B cell (primary cell): ENCODE data around the gene ECHDC1. TPM values are rescaled to one million over a fixed set of nuclear protein-coding genes. Genes with fewer than 3 reads are reported as not detected.

ENCODE experiments used
- ATAC-seq: fragments of 200-7000 bp; cut with Tn5 transposase; one replicate; pipeline ENCODE4 v1.10.0; 2021; ENCODE audit warnings: low read depth, mild to moderate bottlenecking, moderate number of reproducible peaks, moderate library complexity
- CTCF ChIA-PET: fragments of 350-600 bp; sonication (Branson Sonifier 250); formaldehyde crosslinking; loops from one replicate; lab custom pipeline; 2021; ENCODE audit warnings: antibody characterized with exemption, inconsistent platforms; lab: Charles Lee
- POLR2A ChIA-PET: fragments of 350-600 bp; sonication (Branson Sonifier 250); formaldehyde crosslinking; loops from one replicate; lab custom pipeline; 2021; ENCODE audit warnings: antibody characterized with exemption; lab: Charles Lee
- DNase-seq: peaks from one replicate; pipeline ENCODE4 v3.0.0; 2013
- H2AFZ ChIP-seq: 2 replicates; pipeline ENCODE4 v1.6.1; 2012; ENCODE audit warnings: mild to moderate bottlenecking, low read depth, low read length; ENCODE audit not compliant: insufficient read depth, poor library complexity, severe bottlenecking
- H3K27ac ChIP-seq, 2 donors: 1 replicate in 1 of 2; 2 replicates in 1 of 2; pipeline ENCODE4 v1.5.1; 2012 to 2013; ENCODE audit warnings: low read length in 2 of 2, mild to moderate bottlenecking in 2 of 2, moderate library complexity in 1 of 2
- H3K27me3 ChIP-seq, 4 experiments: fragments of 200-600 bp in 1 of 4; sonication (generic) in 1 of 4; replicated peaks in 1 of 4; 1 replicate in 2 of 4; 2 replicates in 2 of 4; pipeline versions ENCODE4 v1.6.1 to v1.7.0; 2013 to 2016; ENCODE audit warnings: low read length in 3 of 4, mild to moderate bottlenecking in 2 of 4, mixed read lengths in 1 of 4, moderate library complexity in 1 of 4; ENCODE audit not compliant: insufficient read depth in 4 of 4, control insufficient read depth in 3 of 4; ENCODE audit errors: control extremely low read depth in 1 of 4
- H3K36me3 ChIP-seq, 2 experiments: replicated peaks in 1 of 2; 1 replicate in 1 of 2; 2 replicates in 1 of 2; pipeline versions ENCODE4 v1.6.1 to v1.7.1; 2013; ENCODE audit warnings: low read length in 1 of 2; ENCODE audit not compliant: insufficient read depth in 2 of 2, control insufficient read depth in 1 of 2; ENCODE audit errors: control extremely low read depth in 1 of 2, extremely low read depth in 1 of 2
- H3K4me1 ChIP-seq, 2 donors: fragments of 200-600 bp in 1 of 2; sonication (generic) in 1 of 2; 1 replicate in 1 of 2; 2 replicates in 1 of 2; pipeline versions ENCODE4 v1.5.1 to v1.6.1; 2013 to 2017; ENCODE audit warnings: low read length in 2 of 2; ENCODE audit not compliant: control insufficient read depth in 2 of 2, insufficient read depth in 2 of 2
- H3K4me2 ChIP-seq: replicated peaks from 2 replicates; pipeline ENCODE3; 2012; ENCODE audit warnings: mild to moderate bottlenecking, low read depth, low read length; ENCODE audit not compliant: poor library complexity, severe bottlenecking
- H3K4me3 ChIP-seq, 5 experiments: fragments of 200-600 bp in 1 of 5; sonication (generic) in 1 of 5; 1 replicate in 3 of 5; 2 replicates in 2 of 5; pipeline versions ENCODE4 v1.5.1 to v1.7.0; 2011 to 2016; ENCODE audit warnings: low read length in 4 of 5, mild to moderate bottlenecking in 4 of 5, low read depth in 2 of 5, control low read depth in 1 of 5, moderate library complexity in 1 of 5; ENCODE audit not compliant: insufficient read depth in 1 of 5; ENCODE audit errors: control extremely low read depth in 1 of 5, extremely low read depth in 1 of 5
- H3K79me2 ChIP-seq: fragments of 200-600 bp; sonication (generic); one replicate; pipeline ENCODE4 v1.6.0; 2016; ENCODE audit warnings: low read length; ENCODE audit not compliant: control insufficient read depth, insufficient read depth
- H3K9ac ChIP-seq: fragments of 200-600 bp; sonication (generic); 2 replicates; pipeline ENCODE4 v1.6.1; 2017; ENCODE audit warnings: mild to moderate bottlenecking, low read length, moderate library complexity
- H3K9me3 ChIP-seq, 3 donors: one replicate each; pipeline versions ENCODE4 v1.6.1 to v1.7.1; 2013; ENCODE audit warnings: low read length in 2 of 3; ENCODE audit not compliant: control insufficient read depth in 2 of 3, insufficient read depth in 1 of 3; ENCODE audit errors: control extremely low read depth in 1 of 3
- H4K20me1 ChIP-seq: 2 replicates; pipeline ENCODE4 v1.6.0; 2012; ENCODE audit warnings: mild to moderate bottlenecking, low read length; ENCODE audit not compliant: insufficient read depth, control insufficient read depth, poor library complexity, severe bottlenecking
- H3K27ac Mint-ChIP-seq: one replicate; pipeline ENCODE4 v1.8.0; 2021; ENCODE audit warnings: mixed read lengths
- H3K27me3 Mint-ChIP-seq: one replicate; pipeline ENCODE4 v1.8.0; 2021; ENCODE audit warnings: mixed read lengths
- H3K4me1 Mint-ChIP-seq: one replicate; pipeline ENCODE4 v1.8.0; 2021; ENCODE audit warnings: mixed read lengths
- H3K4me3 Mint-ChIP-seq: one replicate; pipeline ENCODE4 v1.8.0; 2021; ENCODE audit warnings: mixed read lengths
- H3K9me3 Mint-ChIP-seq: one replicate; pipeline ENCODE4 v1.8.0; 2022; ENCODE audit warnings: mixed read lengths; ENCODE audit not compliant: insufficient read depth
- CTCF ChIP-seq: fragments of 200-600 bp; IDR thresholded peaks from one replicate; pipeline ENCODE4 v1.8.0; 2022; ENCODE audit warnings: antibody characterized with exemption, mild to moderate bottlenecking
- EZH2 ChIP-seq: IDR thresholded peaks from 2 replicates; pipeline ENCODE4 v1.6.1; 2012; ENCODE audit warnings: borderline replicate concordance, low read depth, mild to moderate bottlenecking, moderate library complexity, low read length; ENCODE audit not compliant: insufficient read depth, poor library complexity, severe bottlenecking
- WGBS: methylation state at CpG from one replicate; pipeline ENCODE4 v1.1.5; 2013; ENCODE audit warnings: missing lambda C conversion rate; ENCODE audit not compliant: insufficient coverage; 5-methylcytosine and 5-hydroxymethylcytosine counted together
- intact Hi-C: fragments of 100-400 bp; cut with micrococcal nuclease; formaldehyde crosslinking; loops from one replicate; pipeline ENCODE4 v1.10.0; 2022
- polyA plus RNA-seq: library from polyadenylated mRNA; depleted of rRNA; stranded (reverse); fragments of >200 nt; gene quantifications from 2 replicates; pipeline ENCODE4 v1.2.3, GENCODE V29; 2012
- total RNA-seq, 2 donors: library from RNA; stranded (reverse); fragments of 120-200 nt in 1 of 2; gene quantifications; 1 replicate in 1 of 2; 2 replicates in 1 of 2; pipeline versions ENCODE4 v1.2.3 to v1.2.4, GENCODE V29; 2013 to 2022

The ECHDC1 gene
- total and polyA plus RNA-seq, 2 donors (not counting 1 experiment from before 2014, with no cell fraction given), result 26.9 to 60.0 TPM

GRCh38 chr6:127302728-127303660 is 40.4 kb downstream of the ECHDC1 start:
- DNase-seq, result peak; percentile 78
- peak overlapping the region in 1 of 2 donors; percentile 21 for H3K27ac ChIP-seq

More at GRCh38 chr6:127302728-127303660, 40.4 kb downstream of the ECHDC1 start:
- Histone ChIP-seq H3K36me3 (peaks cover 6% of the 10 kb centered on the region in 2 experiments), H2AFZ (no peak overlapping the region), H3K4me2 (no peak overlapping the region), H3K27me3 (no peaks in the 10 kb centered on the region), H4K20me1 (peaks cover 46% of the 10 kb centered on the region), H3K9me3 (no peaks in the 10 kb centered on the region), H3K79me2 (peaks cover 51% of the 10 kb centered on the region), H3K4me1 (peaks cover 3 to 5% of the 10 kb centered on the region in 2 donors), H3K9ac (no peak overlapping the region), H3K4me3 (no peak overlapping the region)
- CTCF ChIA-PET, result interaction anchor here (0.7 to 6.7 kb wide), 23 partner anchors 10 to 339 kb away, joined by 3 to 73 read pairs (median 4); partner anchors contain the start of genes KIAA0408 and RNF146
- TF ChIP-seq EZH2, result no peak
- peak; percentile 90 for TF ChIP-seq CTCF
- Mint-ChIP-seq H3K27ac (peak overlapping the region; percentile 53), H3K9me3 (peaks cover under 1% of the 10 kb centered on the region), H3K27me3 (no peaks in the 10 kb centered on the region), H3K4me3 (no peak overlapping the region), H3K4me1 (peaks cover 38% of the 10 kb centered on the region)
- intact Hi-C loops, result loop anchor here (1.0 to 5.0 kb wide), 6 partner anchors 36 to 236 kb away; partner anchors contain the start of genes ECHDC1, MTCL3 and RNF146
- WGBS, result no CpG with 5 or more reads among the region's 6 CpGs
- ATAC-seq, result peak; percentile 92
- POLR2A ChIA-PET, result no interaction called here
